HepG2 (cell line): ENCODE data around the gene CADPS2. TPM values are rescaled to one million over a fixed set of nuclear protein-coding genes. Genes with fewer than 3 reads are reported as not detected.

Source experiments
- CCDC6 ChIP-seq: sonication (generic); formaldehyde crosslinking; IDR thresholded peaks from 2 replicates; pipeline ENCODE4 v1.8.1; 2022; ENCODE audit warnings: mild to moderate bottlenecking, missing genetic modification reagents, moderate library complexity
- E2F2 ChIP-seq: sonication (generic); formaldehyde crosslinking; IDR thresholded peaks from 2 replicates; pipeline ENCODE4 v1.4.0; 2020; ENCODE audit warnings: missing genetic modification reagents, borderline replicate concordance
- FOXO4 ChIP-seq: sonication (generic); formaldehyde crosslinking; conservative IDR thresholded peaks from 2 replicates; pipeline ENCODE4 v1.8.1; 2023; ENCODE audit warnings: missing genetic modification reagents
- HBP1 ChIP-seq: IDR thresholded peaks from 2 replicates; pipeline ENCODE4 v1.6.1; 2016; ENCODE audit warnings: low read depth, control low read depth
- HDAC6 ChIP-seq: fragments of 200-600 bp; sonication (generic); IDR thresholded peaks from 2 replicates; pipeline ENCODE4 v1.7.0; 2017; ENCODE audit warnings: mild to moderate bottlenecking, antibody characterized with exemption, low read length, low read depth
- HNRNPK ChIP-seq: fragments of 200-400 bp; formaldehyde crosslinking; IDR thresholded peaks from 2 replicates; pipeline ENCODE4 v1.6.1; 2018; ENCODE audit warnings: low read length, low read depth, moderate library complexity, mild to moderate bottlenecking; ENCODE audit not compliant: poor library complexity, severe bottlenecking
- MXD1 ChIP-seq: sonication (generic); formaldehyde crosslinking; IDR thresholded peaks from 2 replicates; pipeline ENCODE4 v1.4.0; 2020; ENCODE audit warnings: mild to moderate bottlenecking, missing genetic modification reagents
- RFX5 ChIP-seq: IDR thresholded peaks from 2 replicates; pipeline ENCODE4 v1.6.1; 2011; ENCODE audit warnings: low read depth, low read length, improper control_type of control experiment
- SKIL ChIP-seq: sonication (generic); formaldehyde crosslinking; IDR thresholded peaks from 2 replicates; pipeline ENCODE4 v1.8.0; 2022; ENCODE audit warnings: missing genetic modification reagents, mild to moderate bottlenecking, moderate library complexity, borderline replicate concordance
- THAP11 ChIP-seq: IDR thresholded peaks from 2 replicates; pipeline ENCODE4 v1.6.1; 2016; ENCODE audit warnings: missing biosample characterization, missing genetic modification reagents
- ZBTB39 ChIP-seq: sonication (generic); formaldehyde crosslinking; IDR thresholded peaks from 2 replicates; pipeline ENCODE4 v1.5.0; 2020; ENCODE audit warnings: missing genetic modification reagents
- ZFAT ChIP-seq: sonication (generic); formaldehyde crosslinking; conservative IDR thresholded peaks from 2 replicates; pipeline ENCODE4 v1.8.1; 2023; ENCODE audit warnings: missing genetic modification reagents, inconsistent platforms
- ZMAT5 ChIP-seq: sonication (generic); formaldehyde crosslinking; IDR thresholded peaks from 2 replicates; pipeline ENCODE4 v1.5.0; 2020; ENCODE audit warnings: mild to moderate bottlenecking, low read depth, missing genetic modification reagents, borderline replicate concordance
- ZNF20 ChIP-seq: sonication (generic); formaldehyde crosslinking; IDR thresholded peaks from 2 replicates; pipeline ENCODE4 v1.4.0; 2020; ENCODE audit warnings: mild to moderate bottlenecking, moderate library complexity, missing genetic modification reagents
- ZNF292 ChIP-seq: sonication (generic); formaldehyde crosslinking; IDR thresholded peaks from 2 replicates; pipeline ENCODE4 v1.8.1; 2022; ENCODE audit warnings: mild to moderate bottlenecking, low read depth, missing genetic modification reagents, borderline replicate concordance
- ZSCAN20 ChIP-seq: sonication (generic); formaldehyde crosslinking; IDR thresholded peaks from 2 replicates; pipeline ENCODE4 v1.4.0; 2020; ENCODE audit warnings: missing genetic modification reagents, mild to moderate bottlenecking, borderline replicate concordance
- polyA plus RNA-seq, 8 experiments: library from polyadenylated mRNA; depleted of rRNA in 3 of 8; stranded (reverse) in 7 of 8; unstranded in 1 of 8; fragments of >200 nt; fragmentation: Illumina TruSeq in 4 of 8; extraction: Trizol in 4 of 8; gene quantifications; 2 replicates each; pipeline versions ENCODE4 v1.2.1 to v1.2.3, GENCODE V29; 2011 to 2016; ENCODE audit warnings: low read depth in 4 of 8, missing spikeins in 1 of 8, mixed read lengths in 1 of 8; ENCODE audit not compliant: insufficient read depth in 1 of 8
- total RNA-seq, 5 experiments: library from RNA; depleted of rRNA; stranded (reverse); fragments of >200 nt; fragmentation: Illumina TruSeq; extraction: Trizol; gene quantifications; 2 replicates each; pipeline ENCODE4 v1.2.3, GENCODE V29; 2016; ENCODE audit warnings: low read depth in 1 of 5

CADPS2 gene
- total and polyA plus RNA-seq, 2 of the 13 experiments (the other 11 are each of a cell fraction or from before 2014, with no cell fraction given) = 17.6 to 43.8 TPM

- TF ChIP-seq FOXO4 (CRISPR knock-in tag) = no peak
- no peak for TF ChIP-seq CCDC6 (CRISPR knock-in tag)
- TF ChIP-seq RFX5 = no peak
- no peak for TF ChIP-seq HBP1 (CRISPR knock-in tag)
- TF ChIP-seq E2F2 = no peak
- TF ChIP-seq SKIL = no peak
- no peak for TF ChIP-seq ZSCAN20 (CRISPR knock-in tag)
- no peak for TF ChIP-seq MXD1
- no peak for TF ChIP-seq ZNF20 (CRISPR knock-in tag)
- no peak for TF ChIP-seq HDAC6
- TF ChIP-seq ZNF292 (CRISPR knock-in tag) = peak; percentile 59; the same call in 1 of the 2 replicates
- TF ChIP-seq THAP11 (CRISPR knock-in tag) = 0 out of 2 replicates have a peak, but pooled peaks have one; percentile 9
- TF ChIP-seq ZFAT = no peak
- no peak for TF ChIP-seq ZBTB39 (CRISPR knock-in tag)
- no peak for TF ChIP-seq ZMAT5 (CRISPR knock-in tag)
- TF ChIP-seq HNRNPK = no peak
Measured at GRCh38 chr7:122695816-122696215, 190.4 kb downstream of the CADPS2 start (continued).
